ENCODE measurements around the gene TMTC3.
"Not testable (repeated sequence)": the region's sequence is repeated elsewhere in the genome, so short reads cannot be mapped to it uniquely, and the experiment has no call there.

The TMTC3 gene

DNA sequence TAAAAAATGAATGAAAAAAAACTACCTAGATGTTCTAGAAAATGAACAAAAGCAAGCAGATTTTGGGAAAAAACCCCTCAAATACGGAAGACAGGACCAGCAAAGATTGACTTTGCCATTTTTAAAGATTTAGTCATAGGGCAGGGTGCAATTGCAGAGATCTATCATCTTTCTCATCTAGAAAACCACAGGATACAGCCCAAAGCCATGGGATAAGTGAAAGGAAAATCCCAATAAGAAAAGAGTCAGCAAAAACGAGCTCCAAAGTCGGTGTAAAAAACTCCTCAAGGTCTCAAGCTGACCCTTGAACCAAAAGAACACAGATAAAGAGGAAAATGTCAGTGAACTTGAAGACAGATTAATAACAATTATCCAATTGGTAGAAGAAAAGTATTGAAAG is 28.2 kb upstream of the TMTC3 start:
- H3K4me3 Mint-ChIP-seq, result no peak overlapping the region
- H3K4me1 Mint-ChIP-seq, result no peaks in the 10 kb centered on the region
- TF ChIP-seq, protein P1, sequence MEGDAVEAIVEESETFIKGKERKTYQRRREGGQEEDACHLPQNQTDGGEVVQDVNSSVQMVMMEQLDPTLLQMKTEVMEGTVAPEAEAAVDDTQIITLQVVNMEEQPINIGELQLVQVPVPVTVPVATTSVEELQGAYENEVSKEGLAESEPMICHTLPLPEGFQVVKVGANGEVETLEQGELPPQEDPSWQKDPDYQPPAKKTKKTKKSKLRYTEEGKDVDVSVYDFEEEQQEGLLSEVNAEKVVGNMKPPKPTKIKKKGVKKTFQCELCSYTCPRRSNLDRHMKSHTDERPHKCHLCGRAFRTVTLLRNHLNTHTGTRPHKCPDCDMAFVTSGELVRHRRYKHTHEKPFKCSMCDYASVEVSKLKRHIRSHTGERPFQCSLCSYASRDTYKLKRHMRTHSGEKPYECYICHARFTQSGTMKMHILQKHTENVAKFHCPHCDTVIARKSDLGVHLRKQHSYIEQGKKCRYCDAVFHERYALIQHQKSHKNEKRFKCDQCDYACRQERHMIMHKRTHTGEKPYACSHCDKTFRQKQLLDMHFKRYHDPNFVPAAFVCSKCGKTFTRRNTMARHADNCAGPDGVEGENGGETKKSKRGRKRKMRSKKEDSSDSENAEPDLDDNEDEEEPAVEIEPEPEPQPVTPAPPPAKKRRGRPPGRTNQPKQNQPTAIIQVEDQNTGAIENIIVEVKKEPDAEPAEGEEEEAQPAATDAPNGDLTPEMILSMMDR (IDR thresholded peaks at IDR 0.05), result no peak
- no peak for DNase-seq
- H3K27me3 Mint-ChIP-seq (ENCODE audit: low read depth, poor library complexity), result no peaks in the 10 kb centered on the region
- peak overlapping the region; percentile 28 for H3K27ac Mint-ChIP-seq
- H3K9me3 Mint-ChIP-seq, result no peaks in the 10 kb centered on the region
- H3K36me3 Mint-ChIP-seq (ENCODE audit: low read depth), result peaks cover 48% of the 10 kb centered on the region

DNA sequence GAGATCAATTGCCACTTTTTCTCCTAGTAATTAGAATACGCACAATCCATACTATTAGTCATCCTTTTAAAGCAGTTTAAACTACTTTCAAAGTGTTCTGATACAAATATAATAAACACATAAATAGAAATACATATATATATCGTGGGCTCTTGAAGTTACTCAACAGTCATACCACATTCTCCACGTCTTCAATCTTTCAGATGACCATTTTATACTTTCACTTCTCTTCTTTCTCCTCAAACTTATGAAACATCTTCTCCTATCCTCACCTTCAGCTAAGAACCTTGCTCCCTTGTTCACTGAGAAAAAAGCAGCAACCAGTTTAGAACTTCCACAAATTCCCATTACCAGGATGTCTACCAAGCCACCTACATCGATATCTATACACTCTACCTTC is 19.4 kb upstream of the TMTC3 start:
- no peaks in the 10 kb centered on the region for H3K4me1 Mint-ChIP-seq
- H3K36me3 Mint-ChIP-seq (ENCODE audit: low read depth), result peaks cover 7% of the 10 kb centered on the region

DNA sequence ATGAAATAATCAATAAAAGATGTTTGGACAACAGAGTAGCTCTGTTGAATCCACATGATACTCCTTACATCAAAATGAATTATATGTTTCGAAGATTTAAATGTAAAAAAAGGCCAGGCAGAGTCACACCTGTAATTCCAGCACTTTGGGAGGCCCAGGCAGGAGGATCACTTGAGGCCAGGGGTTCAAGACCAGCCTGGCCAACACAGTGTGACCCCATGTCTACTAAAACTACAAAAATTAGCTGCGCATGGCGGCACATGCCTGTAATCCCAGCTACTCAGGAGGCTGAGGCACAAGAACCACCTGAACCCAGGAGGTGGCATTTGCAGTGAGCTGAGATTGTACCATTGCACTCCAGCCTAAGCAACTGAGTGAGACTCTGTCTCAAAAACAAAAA is 15.0 kb upstream of the TMTC3 start:
- Mint-ChIP-seq H3K4me3 (no peak overlapping the region), H3K9me3 (no peaks in the 10 kb centered on the region), H3K27me3 (ENCODE audit: low read depth, poor library complexity) (no peaks in the 10 kb centered on the region), H3K36me3 (ENCODE audit: low read depth) (peaks cover 5% of the 10 kb centered on the region), H3K27ac (no peak overlapping the region), H3K4me1 (no peaks in the 10 kb centered on the region)
- TF ChIP-seq, protein P1 (IDR thresholded peaks at IDR 0.05), result no peak
- no peak for DNase-seq

More for the DNA sequence above, 19.4 kb upstream of the TMTC3 start:
- Mint-ChIP-seq H3K27me3 (ENCODE audit: low read depth, poor library complexity) (no peaks in the 10 kb centered on the region), H3K4me3 (no peak overlapping the region), H3K9me3 (no peaks in the 10 kb centered on the region), H3K27ac (no peak overlapping the region)
- TF ChIP-seq, protein P1 (IDR thresholded peaks at IDR 0.05), result no peak
- DNase-seq, result no peak

DNA sequence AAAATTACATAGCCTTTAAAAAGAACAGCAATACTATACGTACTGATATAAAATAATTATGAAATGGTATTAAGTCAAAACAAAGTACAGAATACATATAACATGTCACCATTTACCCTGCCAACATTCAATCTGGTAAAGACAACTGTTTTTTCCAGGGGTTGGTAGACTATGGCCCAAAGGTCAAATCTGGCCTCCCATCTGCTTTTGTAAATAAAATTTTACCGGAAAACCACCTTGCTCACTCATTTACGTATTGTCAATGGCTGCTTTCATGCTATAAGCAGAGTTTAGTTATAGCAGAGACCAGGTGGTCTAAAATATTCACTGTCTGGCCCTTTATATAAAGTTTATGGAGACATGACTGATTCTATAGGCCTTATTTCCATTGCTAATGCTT is 14.3 kb upstream of the TMTC3 start:
- Mint-ChIP-seq H3K36me3 (ENCODE audit: low read depth) (peaks cover 7% of the 10 kb centered on the region), H3K9me3 (no peaks in the 10 kb centered on the region), H3K27me3 (ENCODE audit: low read depth, poor library complexity) (no peaks in the 10 kb centered on the region), H3K27ac (no peak overlapping the region), H3K4me1 (no peaks in the 10 kb centered on the region), H3K4me3 (no peak overlapping the region)
- no peak for DNase-seq
- TF ChIP-seq, protein P1 (IDR thresholded peaks at IDR 0.05), result no peak

DNA sequence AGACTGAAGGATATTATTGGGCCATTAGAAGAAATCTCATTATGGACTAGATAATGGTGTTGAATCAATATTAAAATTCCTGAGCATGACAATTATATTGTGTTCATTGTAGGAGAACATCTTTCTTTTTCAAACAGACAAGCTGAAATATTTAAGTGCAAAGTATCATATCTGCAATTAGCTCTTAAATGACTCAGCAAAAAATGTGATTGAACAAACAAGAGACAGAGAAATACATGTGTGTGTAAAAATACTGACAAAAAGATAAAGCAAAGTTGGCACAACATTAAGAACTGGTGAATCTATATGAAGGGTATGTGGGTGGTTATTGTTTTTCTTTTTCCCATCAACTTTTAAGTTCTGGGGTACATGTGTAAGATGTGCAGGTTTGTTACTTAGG is 9.7 kb upstream of the TMTC3 start:
- Mint-ChIP-seq H3K4me3 (no peak overlapping the region), H3K36me3 (ENCODE audit: low read depth) (peaks cover 32% of the 10 kb centered on the region), H3K9me3 (no peaks in the 10 kb centered on the region), H3K27me3 (ENCODE audit: low read depth, poor library complexity) (no peaks in the 10 kb centered on the region), H3K27ac (no peak overlapping the region), H3K4me1 (no peaks in the 10 kb centered on the region)
- TF ChIP-seq, protein P1 (IDR thresholded peaks at IDR 0.05), result no peak
- DNase-seq, result no peak

DNA sequence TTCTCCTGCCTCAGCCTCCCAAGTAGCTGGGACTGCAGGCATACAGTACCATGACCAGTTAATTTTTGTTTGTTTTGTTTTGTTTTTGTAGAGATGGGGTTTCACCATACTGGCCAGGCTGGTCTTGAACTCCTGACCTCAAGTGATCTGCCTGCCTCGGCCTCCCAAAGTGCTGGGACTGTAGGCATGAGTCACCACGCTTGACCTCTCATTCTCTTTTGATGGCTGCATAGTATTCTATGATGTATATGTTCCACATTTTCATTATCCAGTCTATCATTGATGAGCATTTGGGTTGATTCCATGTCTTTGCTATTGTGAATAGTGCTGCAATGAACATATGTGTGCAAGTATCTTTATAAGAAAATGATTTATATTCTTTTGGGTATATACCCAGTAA is 8.9 kb upstream of the TMTC3 start:
- not testable (repeated sequence) for H3K4me3 Mint-ChIP-seq; H3K27me3 Mint-ChIP-seq (ENCODE audit: low read depth, poor library complexity); H3K9me3 Mint-ChIP-seq; DNase-seq; H3K4me1 Mint-ChIP-seq; H3K27ac Mint-ChIP-seq
- H3K36me3 Mint-ChIP-seq (ENCODE audit: low read depth), result peaks cover 40% of the 10 kb centered on the region

DNA sequence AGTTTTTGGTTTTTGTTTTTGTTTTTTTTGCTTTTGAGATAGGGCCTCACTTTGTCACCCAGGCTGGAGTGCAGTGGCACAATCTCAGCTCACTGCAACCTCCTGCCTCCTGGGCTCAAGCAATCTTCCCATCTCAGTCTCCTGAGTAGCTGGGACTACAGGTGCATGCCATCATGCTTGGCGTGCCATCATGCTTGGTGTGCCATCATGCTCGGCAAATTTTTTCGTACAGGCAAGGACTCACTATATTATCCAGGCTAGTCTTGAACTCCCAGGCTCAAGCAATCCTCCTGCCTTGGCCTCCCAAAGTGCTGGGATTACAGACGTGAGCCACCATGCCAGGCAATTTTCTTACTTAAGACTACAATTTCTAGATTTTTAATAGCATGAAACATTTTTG is 2.4 kb upstream of the TMTC3 start:
- H3K27ac Mint-ChIP-seq; DNase-seq; H3K4me3 Mint-ChIP-seq; H3K9me3 Mint-ChIP-seq; H3K27me3 Mint-ChIP-seq (ENCODE audit: low read depth, poor library complexity): not testable (repeated sequence)
- H3K4me1 Mint-ChIP-seq, result peaks cover 26% of the 10 kb centered on the region
- peaks cover 34% of the 10 kb centered on the region for H3K36me3 Mint-ChIP-seq (ENCODE audit: low read depth)

Data from nephron progenitor cell (in vitro differentiated cells).